ENCODE data around the gene WDTC1.
"Not testable (repeated sequence)": the region's sequence is repeated elsewhere in the genome, so short reads cannot be mapped to it uniquely, and the experiment has no call there.

- not testable (repeated sequence) for TF ChIP-seq SP1 (CRISPR knock-in tag; conservative IDR thresholded peaks at IDR 0.05); IRF2 (CRISPR knock-in tag; IDR thresholded peaks at IDR 0.05; ENCODE audit: borderline replicate concordance, low read depth); JUN (CRISPR knock-in tag; IDR thresholded peaks at IDR 0.05); MAX (CRISPR knock-in tag; IDR thresholded peaks at IDR 0.05); ZBTB21 (CRISPR knock-in tag; IDR thresholded peaks at IDR 0.05; ENCODE audit: borderline replicate concordance); CREM (CRISPR knock-in tag; IDR thresholded peaks at IDR 0.05); ESRRA (CRISPR knock-in tag; IDR thresholded peaks at IDR 0.05; ENCODE audit: borderline replicate concordance)
- TF ChIP-seq, protein P1, sequence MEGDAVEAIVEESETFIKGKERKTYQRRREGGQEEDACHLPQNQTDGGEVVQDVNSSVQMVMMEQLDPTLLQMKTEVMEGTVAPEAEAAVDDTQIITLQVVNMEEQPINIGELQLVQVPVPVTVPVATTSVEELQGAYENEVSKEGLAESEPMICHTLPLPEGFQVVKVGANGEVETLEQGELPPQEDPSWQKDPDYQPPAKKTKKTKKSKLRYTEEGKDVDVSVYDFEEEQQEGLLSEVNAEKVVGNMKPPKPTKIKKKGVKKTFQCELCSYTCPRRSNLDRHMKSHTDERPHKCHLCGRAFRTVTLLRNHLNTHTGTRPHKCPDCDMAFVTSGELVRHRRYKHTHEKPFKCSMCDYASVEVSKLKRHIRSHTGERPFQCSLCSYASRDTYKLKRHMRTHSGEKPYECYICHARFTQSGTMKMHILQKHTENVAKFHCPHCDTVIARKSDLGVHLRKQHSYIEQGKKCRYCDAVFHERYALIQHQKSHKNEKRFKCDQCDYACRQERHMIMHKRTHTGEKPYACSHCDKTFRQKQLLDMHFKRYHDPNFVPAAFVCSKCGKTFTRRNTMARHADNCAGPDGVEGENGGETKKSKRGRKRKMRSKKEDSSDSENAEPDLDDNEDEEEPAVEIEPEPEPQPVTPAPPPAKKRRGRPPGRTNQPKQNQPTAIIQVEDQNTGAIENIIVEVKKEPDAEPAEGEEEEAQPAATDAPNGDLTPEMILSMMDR (IDR thresholded peaks at IDR 0.05) = not testable (repeated sequence)
- TF ChIP-seq, protein P2, sequence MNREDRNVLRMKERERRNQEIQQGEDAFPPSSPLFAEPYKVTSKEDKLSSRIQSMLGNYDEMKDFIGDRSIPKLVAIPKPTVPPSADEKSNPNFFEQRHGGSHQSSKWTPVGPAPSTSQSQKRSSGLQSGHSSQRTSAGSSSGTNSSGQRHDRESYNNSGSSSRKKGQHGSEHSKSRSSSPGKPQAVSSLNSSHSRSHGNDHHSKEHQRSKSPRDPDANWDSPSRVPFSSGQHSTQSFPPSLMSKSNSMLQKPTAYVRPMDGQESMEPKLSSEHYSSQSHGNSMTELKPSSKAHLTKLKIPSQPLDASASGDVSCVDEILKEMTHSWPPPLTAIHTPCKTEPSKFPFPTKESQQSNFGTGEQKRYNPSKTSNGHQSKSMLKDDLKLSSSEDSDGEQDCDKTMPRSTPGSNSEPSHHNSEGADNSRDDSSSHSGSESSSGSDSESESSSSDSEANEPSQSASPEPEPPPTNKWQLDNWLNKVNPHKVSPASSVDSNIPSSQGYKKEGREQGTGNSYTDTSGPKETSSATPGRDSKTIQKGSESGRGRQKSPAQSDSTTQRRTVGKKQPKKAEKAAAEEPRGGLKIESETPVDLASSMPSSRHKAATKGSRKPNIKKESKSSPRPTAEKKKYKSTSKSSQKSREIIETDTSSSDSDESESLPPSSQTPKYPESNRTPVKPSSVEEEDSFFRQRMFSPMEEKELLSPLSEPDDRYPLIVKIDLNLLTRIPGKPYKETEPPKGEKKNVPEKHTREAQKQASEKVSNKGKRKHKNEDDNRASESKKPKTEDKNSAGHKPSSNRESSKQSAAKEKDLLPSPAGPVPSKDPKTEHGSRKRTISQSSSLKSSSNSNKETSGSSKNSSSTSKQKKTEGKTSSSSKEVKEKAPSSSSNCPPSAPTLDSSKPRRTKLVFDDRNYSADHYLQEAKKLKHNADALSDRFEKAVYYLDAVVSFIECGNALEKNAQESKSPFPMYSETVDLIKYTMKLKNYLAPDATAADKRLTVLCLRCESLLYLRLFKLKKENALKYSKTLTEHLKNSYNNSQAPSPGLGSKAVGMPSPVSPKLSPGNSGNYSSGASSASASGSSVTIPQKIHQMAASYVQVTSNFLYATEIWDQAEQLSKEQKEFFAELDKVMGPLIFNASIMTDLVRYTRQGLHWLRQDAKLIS (CRISPR knock-in tag; IDR thresholded peaks at IDR 0.05; ENCODE audit: borderline replicate concordance) = not testable (repeated sequence)
- TF ChIP-seq, protein P3, sequence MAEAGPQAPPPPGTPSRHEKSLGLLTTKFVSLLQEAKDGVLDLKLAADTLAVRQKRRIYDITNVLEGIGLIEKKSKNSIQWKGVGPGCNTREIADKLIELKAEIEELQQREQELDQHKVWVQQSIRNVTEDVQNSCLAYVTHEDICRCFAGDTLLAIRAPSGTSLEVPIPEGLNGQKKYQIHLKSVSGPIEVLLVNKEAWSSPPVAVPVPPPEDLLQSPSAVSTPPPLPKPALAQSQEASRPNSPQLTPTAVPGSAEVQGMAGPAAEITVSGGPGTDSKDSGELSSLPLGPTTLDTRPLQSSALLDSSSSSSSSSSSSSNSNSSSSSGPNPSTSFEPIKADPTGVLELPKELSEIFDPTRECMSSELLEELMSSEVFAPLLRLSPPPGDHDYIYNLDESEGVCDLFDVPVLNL (CRISPR knock-in tag; IDR thresholded peaks at IDR 0.05; ENCODE audit: borderline replicate concordance, low read depth) = not testable (repeated sequence)
- TF ChIP-seq, protein P4, sequence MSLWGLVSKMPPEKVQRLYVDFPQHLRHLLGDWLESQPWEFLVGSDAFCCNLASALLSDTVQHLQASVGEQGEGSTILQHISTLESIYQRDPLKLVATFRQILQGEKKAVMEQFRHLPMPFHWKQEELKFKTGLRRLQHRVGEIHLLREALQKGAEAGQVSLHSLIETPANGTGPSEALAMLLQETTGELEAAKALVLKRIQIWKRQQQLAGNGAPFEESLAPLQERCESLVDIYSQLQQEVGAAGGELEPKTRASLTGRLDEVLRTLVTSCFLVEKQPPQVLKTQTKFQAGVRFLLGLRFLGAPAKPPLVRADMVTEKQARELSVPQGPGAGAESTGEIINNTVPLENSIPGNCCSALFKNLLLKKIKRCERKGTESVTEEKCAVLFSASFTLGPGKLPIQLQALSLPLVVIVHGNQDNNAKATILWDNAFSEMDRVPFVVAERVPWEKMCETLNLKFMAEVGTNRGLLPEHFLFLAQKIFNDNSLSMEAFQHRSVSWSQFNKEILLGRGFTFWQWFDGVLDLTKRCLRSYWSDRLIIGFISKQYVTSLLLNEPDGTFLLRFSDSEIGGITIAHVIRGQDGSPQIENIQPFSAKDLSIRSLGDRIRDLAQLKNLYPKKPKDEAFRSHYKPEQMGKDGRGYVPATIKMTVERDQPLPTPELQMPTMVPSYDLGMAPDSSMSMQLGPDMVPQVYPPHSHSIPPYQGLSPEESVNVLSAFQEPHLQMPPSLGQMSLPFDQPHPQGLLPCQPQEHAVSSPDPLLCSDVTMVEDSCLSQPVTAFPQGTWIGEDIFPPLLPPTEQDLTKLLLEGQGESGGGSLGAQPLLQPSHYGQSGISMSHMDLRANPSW (CRISPR knock-in tag; conservative IDR thresholded peaks at IDR 0.05; ENCODE audit: low read depth) = not testable (repeated sequence)
Observed at GRCh38 chr1:27184665-27185064, 49.8 kb upstream of the WDTC1 start.
